Mammary epithelial cell (primary cell): ENCODE results near the gene CDX2.

ENCODE experiments used
- CTCF ChIP-seq, 2 donors: IDR thresholded peaks in 1 of 2; conservative IDR thresholded peaks in 1 of 2; 2 replicates each; pipeline ENCODE4 v1.5.1; 2011 to 2012; ENCODE audit warnings: inconsistent platforms in 2 of 2, low read length in 2 of 2, mild to moderate bottlenecking in 2 of 2, control low read depth in 1 of 2, low read depth in 1 of 2; ENCODE audit not compliant: insufficient read depth in 1 of 2; ENCODE audit errors: extremely low read depth in 1 of 2
- EZH2 ChIP-seq: IDR thresholded peaks from 2 replicates; pipeline ENCODE4 v1.6.1; 2012; ENCODE audit warnings: low read length, inconsistent platforms, borderline replicate concordance

DNA sequence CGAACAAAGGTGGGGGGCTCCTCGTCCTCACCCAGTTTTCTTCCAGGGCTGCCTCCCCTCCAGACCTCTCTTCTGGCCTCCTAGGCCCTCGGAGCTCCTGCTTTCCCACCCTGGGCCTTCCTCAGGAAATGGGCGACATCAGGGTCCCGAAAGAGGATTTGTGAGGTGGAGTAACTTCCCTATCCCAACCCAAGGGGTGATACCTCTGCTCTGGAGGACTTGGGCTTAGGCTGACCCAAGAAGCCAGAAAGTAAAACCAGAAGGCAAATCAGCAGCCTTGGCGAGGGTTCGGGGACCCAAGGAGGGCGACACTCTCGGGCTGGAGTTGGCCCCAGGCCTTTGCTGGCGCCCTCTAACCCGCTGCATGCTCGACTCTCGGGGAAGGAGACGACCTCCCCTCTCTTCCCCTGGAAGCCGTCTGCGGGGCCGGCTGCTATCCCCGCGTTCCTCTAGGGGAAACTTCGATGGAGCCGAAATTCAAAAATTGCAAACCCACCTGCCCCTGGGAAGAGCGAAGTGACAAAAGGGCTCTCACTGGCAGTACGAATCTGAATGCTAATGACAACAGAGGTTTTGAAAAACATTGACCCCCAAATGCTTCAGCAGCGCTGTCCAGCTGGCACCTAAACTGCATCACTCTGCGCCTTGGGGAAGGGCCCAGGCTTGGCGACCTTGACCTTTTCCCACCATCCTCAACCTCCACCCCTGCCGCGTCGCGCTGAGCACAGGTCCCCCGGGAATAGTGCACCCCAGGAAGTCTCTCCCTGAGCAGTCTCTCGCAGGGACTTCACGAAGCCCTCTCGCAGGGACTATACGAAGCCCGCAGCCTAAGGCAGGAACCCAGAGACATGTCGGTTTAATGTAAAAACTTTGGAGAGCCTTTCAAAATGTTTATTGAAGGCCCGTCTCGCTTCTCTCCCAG, 46.9 kb downstream of the CDX2 start:
- no peak for TF ChIP-seq CTCF (conservative IDR thresholded peaks at IDR 0.05 in 1 of 2, IDR thresholded peaks at IDR 0.05 in 1 of 2; ENCODE audit: extremely low read depth in 1 of 2, insufficient read depth in 1 of 2, low read depth in 1 of 2, low read length in 2 of 2)
- peak; percentile 10 for TF ChIP-seq EZH2
